ENCODE measurements around the gene OPN1SW.

OPN1SW gene

GRCh38 chr7:128775744-128776474 lies at the start of gene OPN1SW:
OPN1SW (minus strand) TSS chr7:128775794; CDS start chr7:128775781, 13 bp downstream.
- no peak for FAIRE-seq

GRCh38 chr7:128821724-128822123 lies 46.1 kb upstream of the OPN1SW start:
- FAIRE-seq = no peak

GRCh38 chr7:128818694-128819093 lies 43.1 kb upstream of the OPN1SW start:
- no peak for FAIRE-seq

- no peak for FAIRE-seq
These were observed 39.8 kb upstream of the OPN1SW start for GRCh38 chr7:128815289-128815942.

- FAIRE-seq = no peak
These were observed 38.9 kb upstream of the OPN1SW start for GRCh38 chr7:128814499-128814898.

- no peak for FAIRE-seq
These were observed 37.0 kb upstream of the OPN1SW start for GRCh38 chr7:128812514-128813168.

GRCh38 chr7:128811631-128812430 lies 36.2 kb upstream of the OPN1SW start:
- no peak for FAIRE-seq

GRCh38 chr7:128810997-128811396 lies 35.4 kb upstream of the OPN1SW start:
- no peak for FAIRE-seq

GRCh38 chr7:128810473-128810872 lies 34.9 kb upstream of the OPN1SW start:
- FAIRE-seq = no peak

- no peak for FAIRE-seq
These were observed 33.8 kb upstream of the OPN1SW start for GRCh38 chr7:128809363-128809762.

GRCh38 chr7:128807191-128807590 lies 31.6 kb upstream of the OPN1SW start:
- no peak for FAIRE-seq

- FAIRE-seq = no peak
These were observed 29.6 kb upstream of the OPN1SW start for GRCh38 chr7:128805225-128805624.

GRCh38 chr7:128804484-128804883 lies 28.9 kb upstream of the OPN1SW start:
- no peak for FAIRE-seq

- no peak for FAIRE-seq
These were observed 26.2 kb upstream of the OPN1SW start for GRCh38 chr7:128801667-128802418.

GRCh38 chr7:128801003-128801402 lies 25.4 kb upstream of the OPN1SW start:
- FAIRE-seq = no peak

- FAIRE-seq = no peak
These were observed 25.0 kb upstream of the OPN1SW start for GRCh38 chr7:128800567-128800966.

GRCh38 chr7:128799451-128799850 lies 23.9 kb upstream of the OPN1SW start:
- FAIRE-seq = no peak

- no peak for FAIRE-seq
These were observed 20.7 kb upstream of the OPN1SW start for GRCh38 chr7:128796327-128796726.

GRCh38 chr7:128795129-128795528 lies 19.5 kb upstream of the OPN1SW start:
- no peak for FAIRE-seq

- no peak for FAIRE-seq
These were observed 18.8 kb upstream of the OPN1SW start for GRCh38 chr7:128794436-128794835.

- FAIRE-seq = no peak
These were observed 18.4 kb upstream of the OPN1SW start for GRCh38 chr7:128794020-128794419.

- FAIRE-seq = no peak
These were observed 17.6 kb upstream of the OPN1SW start for GRCh38 chr7:128793181-128793547.

Measured in colon (tissue), 2 donors.